Measurements from ENCODE around the gene SPAG6.

GRCh38 chr10:22317076-22317370, 28.3 kb upstream of the SPAG6 start:
- TF ChIP-seq POU2F2 (IDR thresholded peaks at IDR 0.05; ENCODE audit: low read depth, low read length) (no peak), POLR2AphosphoS5 (IDR thresholded peaks at IDR 0.05; ENCODE audit: low read depth, low read length) (no peak), POLR2A (IDR thresholded peaks at IDR 0.05; ENCODE audit: low read depth, low read length) (no peak), TAF1 (IDR thresholded peaks at IDR 0.05; ENCODE audit: low read depth, low read length) (no peak)

Measured in GM12891 (cell line).